ENCODE data around the gene COA8. TPM values are rescaled to one million over a fixed set of nuclear protein-coding genes. Genes with fewer than 3 reads are reported as not detected.

Gene COA8
- total and polyA plus RNA-seq, 2 donors from 2014 or later, result 40.7 to 65.1 TPM

GRCh38 chr14:103533137-103533998 is 29.4 kb upstream of the COA8 start:
- no peak for FAIRE-seq

GRCh38 chr14:103533999-103534575 is 28.7 kb upstream of the COA8 start:
- no peak for TF ChIP-seq CTCF (IDR thresholded peaks at IDR 0.05; ENCODE audit: borderline replicate concordance, extremely low read depth, insufficient read depth)
- no peaks in the 10 kb centered on the region for H3K27me3 ChIP-seq (ENCODE audit: control insufficient read depth, insufficient read depth, low read length)
- no peak overlapping the region for H3K9ac ChIP-seq (ENCODE audit: low read length in 3 of 3)
- no peak overlapping the region for H3K4me3 ChIP-seq (ENCODE audit: low read length in 3 of 3)
- H3K9me3 ChIP-seq (ENCODE audit: control insufficient read depth in 2 of 3, insufficient read depth in 1 of 3, low read length in 3 of 3), result no peaks in the 10 kb centered on the region
- H3K4me1 ChIP-seq (ENCODE audit: control insufficient read depth in 2 of 3, insufficient read depth in 2 of 3, low read depth in 1 of 3, low read length in 3 of 3), result peaks cover 0 to 17% (median 8%) of the 10 kb centered on the region in 3 donors
- no peak overlapping the region for H3K27ac ChIP-seq (ENCODE audit: low read depth in 2 of 2, low read length in 2 of 2)
- intact Hi-C loops (cut with DNase I), result no loop called here
- no peak for DNase-seq
- no peaks in the 10 kb centered on the region for H3K36me3 ChIP-seq (ENCODE audit: control insufficient read depth in 2 of 3, insufficient read depth in 3 of 3, low read length in 3 of 3)
- no peak for FAIRE-seq

More at GRCh38 chr14:103533137-103533998, 29.4 kb upstream of the COA8 start:
- H3K9ac ChIP-seq (ENCODE audit: low read length in 3 of 3), result no peak overlapping the region
- peaks cover 0 to 13% (median 8%) of the 10 kb centered on the region in 3 donors for H3K4me1 ChIP-seq (ENCODE audit: control insufficient read depth in 2 of 3, insufficient read depth in 2 of 3, low read depth in 1 of 3, low read length in 3 of 3)
- no peaks in the 10 kb centered on the region for H3K36me3 ChIP-seq (ENCODE audit: control insufficient read depth in 2 of 3, insufficient read depth in 3 of 3, low read length in 3 of 3)
- H3K9me3 ChIP-seq (ENCODE audit: control insufficient read depth in 2 of 3, insufficient read depth in 1 of 3, low read length in 3 of 3), result no peaks in the 10 kb centered on the region
- H3K27me3 ChIP-seq (ENCODE audit: control insufficient read depth, insufficient read depth, low read length), result no peaks in the 10 kb centered on the region
- peak in 1 of 5 donors; percentile 76 for DNase-seq
- intact Hi-C loops (cut with DNase I), result no loop called here
- no peak for TF ChIP-seq CTCF (IDR thresholded peaks at IDR 0.05; ENCODE audit: borderline replicate concordance, extremely low read depth, insufficient read depth)
- no peak overlapping the region for H3K27ac ChIP-seq (ENCODE audit: low read depth in 2 of 2, low read length in 2 of 2)
- no peak overlapping the region for H3K4me3 ChIP-seq (ENCODE audit: low read length in 3 of 3)

- Histone ChIP-seq H3K4me3 (ENCODE audit: low read length in 3 of 3) (no peak overlapping the region), H3K4me1 (ENCODE audit: control insufficient read depth in 2 of 3, insufficient read depth in 2 of 3, low read depth in 1 of 3, low read length in 3 of 3) (peaks cover 0 to 15% (median 7%) of the 10 kb centered on the region in 3 donors), H3K27ac (ENCODE audit: low read depth in 2 of 2, low read length in 2 of 2) (no peak overlapping the region), H3K36me3 (ENCODE audit: control insufficient read depth in 2 of 3, insufficient read depth in 3 of 3, low read length in 3 of 3) (no peaks in the 10 kb centered on the region), H3K9me3 (ENCODE audit: control insufficient read depth in 2 of 3, insufficient read depth in 1 of 3, low read length in 3 of 3) (no peaks in the 10 kb centered on the region), H3K9ac (ENCODE audit: low read length in 3 of 3) (no peak overlapping the region), H3K27me3 (ENCODE audit: control insufficient read depth, insufficient read depth, low read length) (no peaks in the 10 kb centered on the region)
- intact Hi-C loops (cut with DNase I), result no loop called here
- no peak for TF ChIP-seq CTCF (IDR thresholded peaks at IDR 0.05; ENCODE audit: borderline replicate concordance, extremely low read depth, insufficient read depth)
- DNase-seq (peak in 1 of 5 donors; percentile 68), FAIRE-seq (no peak)
These were observed 28.1 kb upstream of the COA8 start for GRCh38 chr14:103534576-103535061.

Data from kidney (tissue), 14 donors.